ENCODE results near the gene SYVN1.
"Not testable (repeated sequence)": the region's sequence is repeated elsewhere in the genome, so short reads cannot be mapped to it uniquely, and the experiment has no call there.

The SYVN1 gene

GRCh38 chr11:65128182-65129145 lies 5.9 kb downstream of the SYVN1 start:
- peak; percentile 39 for TF ChIP-seq POLR2A (IDR thresholded peaks at IDR 0.05; ENCODE audit: low read length)
- no peak for TF ChIP-seq GATA1 (IDR thresholded peaks at IDR 0.05; ENCODE audit: low read depth, low read length)
- DNase-seq = no peak

GRCh38 chr11:65127473-65128181 lies 6.7 kb downstream of the SYVN1 start:
- TF ChIP-seq POLR2A (IDR thresholded peaks at IDR 0.05; ENCODE audit: low read length) (no peak), GATA1 (IDR thresholded peaks at IDR 0.05; ENCODE audit: low read depth, low read length) (no peak)
- no peak for DNase-seq

GRCh38 chr11:65126624-65127274 lies 7.6 kb downstream of the SYVN1 start:
- no peak for DNase-seq
- TF ChIP-seq POLR2A (IDR thresholded peaks at IDR 0.05; ENCODE audit: low read length) (peak; percentile 35), GATA1 (IDR thresholded peaks at IDR 0.05; ENCODE audit: low read depth, low read length) (no peak)

DNA sequence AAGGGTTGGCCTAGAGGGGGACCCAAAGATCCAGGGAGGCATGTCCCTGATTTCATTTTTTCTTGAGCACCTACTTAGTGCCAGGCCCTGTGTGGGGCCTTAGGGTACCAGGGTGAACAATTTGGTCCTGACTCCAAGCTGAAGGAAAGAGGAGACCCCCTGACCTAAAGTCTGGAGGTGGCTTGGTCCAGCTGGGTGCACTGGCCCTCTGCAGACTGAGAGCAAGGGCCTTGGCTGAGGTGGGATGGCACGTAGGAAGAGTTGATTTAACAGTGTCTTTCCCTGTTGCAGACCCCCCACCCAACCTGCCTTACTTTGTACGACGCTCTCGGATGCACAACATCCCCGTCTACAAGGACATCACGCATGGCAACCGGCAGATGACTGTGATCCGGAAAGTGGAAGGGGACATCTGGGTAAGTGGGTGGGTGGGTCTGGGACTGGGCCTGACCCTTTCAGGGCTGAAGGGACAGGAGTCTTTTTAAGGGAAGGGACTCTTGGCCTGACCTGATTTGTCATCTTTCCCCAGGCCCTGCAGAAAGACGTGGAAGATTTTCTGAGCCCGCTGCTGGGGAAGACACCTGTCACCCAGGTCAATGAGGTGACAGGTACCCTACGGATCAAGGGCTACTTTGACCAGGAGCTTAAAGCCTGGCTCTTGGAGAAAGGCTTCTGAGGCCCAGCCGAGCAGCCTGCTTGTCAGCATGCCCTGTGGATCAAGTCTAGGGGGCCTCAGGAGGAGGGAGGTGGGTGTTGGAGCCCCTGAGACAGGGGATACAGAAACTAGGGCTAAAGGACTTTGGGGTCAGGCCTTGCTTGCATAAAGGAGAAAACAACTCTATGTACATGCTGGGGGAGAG lies 8.9 kb downstream of the SYVN1 start:
- no peak for DNase-seq
- no peak for TF ChIP-seq GATA1 (IDR thresholded peaks at IDR 0.05; ENCODE audit: low read depth, low read length)

GRCh38 chr11:65124480-65125196 lies 9.7 kb downstream of the SYVN1 start:
- no peak for DNase-seq
- TF ChIP-seq GATA1 (IDR thresholded peaks at IDR 0.05; ENCODE audit: low read depth, low read length) (no peak), POLR2A (IDR thresholded peaks at IDR 0.05; ENCODE audit: low read length) (no peak)

DNA sequence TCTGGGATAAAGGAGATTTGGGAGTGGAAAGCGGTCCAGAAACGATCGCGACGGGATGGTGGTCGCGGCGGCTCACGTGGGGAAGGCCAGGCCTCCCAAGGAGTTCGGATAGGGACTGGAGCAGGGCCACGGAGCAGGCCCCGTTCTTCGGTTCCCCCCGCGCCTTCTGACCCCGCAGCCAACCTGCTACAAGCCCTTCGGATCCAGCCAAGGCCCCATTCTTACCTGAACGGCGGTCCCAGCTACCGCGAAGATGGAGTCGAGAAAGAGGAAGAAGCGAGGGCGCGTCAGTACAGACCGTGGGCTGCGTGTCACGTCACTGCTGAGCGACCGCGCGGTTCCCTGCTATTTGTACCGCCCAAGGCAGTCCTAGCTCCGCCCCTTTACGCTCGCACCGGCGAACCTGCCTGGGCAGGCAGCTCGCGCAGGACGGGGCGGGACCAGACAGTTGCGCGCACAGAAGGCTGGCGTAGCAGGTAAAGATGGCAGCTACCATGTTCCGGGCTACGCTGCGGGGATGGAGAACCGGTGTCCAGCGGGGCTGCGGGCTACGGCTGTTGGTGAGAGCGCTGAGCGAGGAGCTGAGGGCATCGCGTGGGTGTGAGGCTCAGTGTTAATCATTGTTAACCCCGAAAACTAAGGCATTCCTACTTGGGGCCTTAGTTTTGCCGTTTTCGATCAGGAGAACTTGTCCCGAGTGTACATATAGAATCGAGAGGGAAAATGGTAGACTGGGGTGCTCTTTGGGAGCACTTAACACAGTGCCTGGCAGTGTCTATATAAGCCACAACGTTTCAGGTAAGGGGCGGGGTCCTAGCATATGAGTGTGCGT lies 12.2 kb downstream of the SYVN1 start, which contains the start of the genes FAU and MRPL49:
Gene FAU (minus strand): TSS at position 270 of the 832 bp plus-strand sequence. CDS start 321 bp downstream, outside the sequence.
Gene MRPL49 (plus strand): TSS at position 457 of the 832 bp plus-strand sequence. CDS start 26 bp downstream, at position 483.
- peak; percentile 99 for DNase-seq
- peak; percentile 99 for TF ChIP-seq POLR2A (IDR thresholded peaks at IDR 0.05; ENCODE audit: low read length)
- no peak for TF ChIP-seq GATA1 (IDR thresholded peaks at IDR 0.05; ENCODE audit: low read depth, low read length)

DNA sequence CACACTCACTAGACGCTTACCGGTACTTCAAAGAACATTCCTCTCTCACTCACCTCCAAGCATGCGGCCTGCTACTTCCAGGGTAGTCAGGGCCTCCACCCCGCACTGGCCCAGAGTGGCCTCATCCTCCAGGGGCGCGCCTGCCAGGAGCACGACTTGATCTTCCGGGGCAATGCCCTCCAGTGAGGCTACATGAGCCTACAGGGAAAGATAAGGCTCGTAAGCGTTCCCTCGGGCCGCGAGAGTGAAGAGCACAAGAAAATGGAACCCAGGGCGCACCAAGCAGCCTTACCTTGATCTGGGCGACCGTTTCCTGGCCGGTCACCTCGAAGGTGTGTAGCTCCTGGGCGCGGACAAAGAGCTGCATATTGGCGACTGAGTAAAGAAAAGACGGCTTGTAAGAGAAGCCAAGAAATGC lies 12.9 kb downstream of the SYVN1 start:
- peak; percentile 84 to 88 for DNase-seq
- no peak for TF ChIP-seq GATA1 (IDR thresholded peaks at IDR 0.05; ENCODE audit: low read depth, low read length)
- TF ChIP-seq POLR2A (IDR thresholded peaks at IDR 0.05; ENCODE audit: low read length) = no peak

GRCh38 chr11:65120831-65121230 lies 13.5 kb downstream of the SYVN1 start:
- DNase-seq = no peak
- no peak for TF ChIP-seq GATA1 (IDR thresholded peaks at IDR 0.05; ENCODE audit: low read depth, low read length)
- no peak for TF ChIP-seq POLR2A (IDR thresholded peaks at IDR 0.05; ENCODE audit: low read length)

DNA sequence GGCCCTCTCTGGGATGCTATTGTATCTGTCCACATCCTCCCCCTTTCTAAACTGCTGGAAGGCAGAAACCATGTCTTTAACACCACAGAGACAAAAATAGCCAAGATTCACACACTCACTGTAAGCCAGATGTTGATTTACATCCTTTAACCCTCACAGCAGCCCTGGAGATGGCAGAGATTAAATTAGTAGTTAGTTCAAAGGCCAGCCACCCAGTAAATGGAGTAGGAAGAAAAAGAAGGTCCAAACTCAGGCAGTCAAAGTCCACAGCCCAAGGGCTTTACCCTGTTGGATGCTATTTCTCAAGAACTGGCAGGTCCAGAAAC lies 14.7 kb downstream of the SYVN1 start:
- TF ChIP-seq GATA1 (IDR thresholded peaks at IDR 0.05; ENCODE audit: low read depth, low read length) (no peak), POLR2A (IDR thresholded peaks at IDR 0.05; ENCODE audit: low read length) (no peak)
- DNase-seq = no peak

DNA sequence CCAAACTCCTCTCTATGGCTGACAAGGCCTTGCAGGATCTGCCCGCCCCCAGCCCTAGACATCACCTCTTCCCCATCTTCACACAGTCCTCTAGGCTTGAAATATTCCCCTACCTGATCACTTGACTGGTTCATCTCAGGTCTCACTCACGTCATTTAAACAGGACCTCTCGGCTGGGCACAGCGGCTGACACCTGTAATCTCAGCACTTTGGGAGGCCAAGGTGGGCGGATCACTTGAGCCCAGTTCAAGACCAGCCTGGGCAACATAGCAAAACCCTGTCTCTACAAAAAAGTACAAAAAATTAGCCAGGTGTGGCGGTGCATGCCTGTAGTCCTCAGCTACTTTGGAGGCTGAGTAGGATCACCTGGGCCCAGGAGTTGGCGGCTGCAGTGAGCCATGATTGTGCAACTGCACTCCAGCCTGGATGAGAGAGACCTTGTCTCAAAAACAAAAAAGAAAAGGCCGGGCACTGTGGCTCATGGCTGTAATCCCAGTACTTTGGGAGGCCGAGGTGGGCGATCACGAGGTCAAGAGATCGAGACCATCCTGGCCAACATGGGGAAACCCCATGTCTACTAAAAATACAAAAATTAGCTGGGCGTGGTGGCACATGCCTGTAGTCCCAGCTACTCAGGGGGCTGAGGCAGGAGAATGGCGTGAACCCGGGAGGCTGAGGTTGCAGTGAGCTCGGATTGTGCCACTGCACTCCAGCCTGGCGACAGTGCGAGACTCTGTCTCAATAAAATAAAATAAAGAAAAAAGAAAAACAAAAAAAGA lies 15.2 kb downstream of the SYVN1 start:
- DNase-seq = not testable (repeated sequence)

- no peak for TF ChIP-seq GATA1 (IDR thresholded peaks at IDR 0.05; ENCODE audit: low read depth, low read length)
- TF ChIP-seq POLR2A (IDR thresholded peaks at IDR 0.05; ENCODE audit: low read length) = no peak
- DNase-seq = no peak
These were observed 16.1 kb downstream of the SYVN1 start for GRCh38 chr11:65118097-65118837.

Measured in erythroblast (primary cell).